ENCODE data around the gene LINGO3. TPM values are rescaled to one million over a fixed set of nuclear protein-coding genes. Genes with fewer than 3 reads are reported as not detected.

Gene LINGO3
- polyA plus RNA-seq, 1 donor (not counting 4 experiments of a cell fraction or from before 2014, with no cell fraction given), result not detected

- Histone ChIP-seq H3K27ac (ENCODE audit: control insufficient read depth, insufficient read depth, low read length) (no peak overlapping the region), H3K36me3 (ENCODE audit: control insufficient read depth in 2 of 2, extremely low read depth in 1 of 2, insufficient read depth in 2 of 2, low read length in 2 of 2) (peaks cover 3 to 5% of the 10 kb centered on the region in 2 experiments), H2AFZ (ENCODE audit: control insufficient read depth, low read length) (no peak overlapping the region), H3K4me3 (ENCODE audit: control insufficient read depth in 2 of 3, extremely low read depth in 1 of 3, insufficient read depth in 2 of 3, low read depth in 1 of 3, low read length in 3 of 3) (no peak overlapping the region), H3K4me1 (ENCODE audit: control insufficient read depth, extremely low read depth, insufficient read depth, low read length) (peaks cover 2% of the 10 kb centered on the region), H3K9ac (ENCODE audit: control insufficient read depth, extremely low read depth, insufficient read depth, low read length) (no peak overlapping the region), H3K9me1 (ENCODE audit: control insufficient read depth, extremely low read depth, insufficient read depth, low read length) (no peaks in the 10 kb centered on the region), H3K79me2 (ENCODE audit: control insufficient read depth, insufficient read depth, low read length) (no peaks in the 10 kb centered on the region), H3K9me3 (ENCODE audit: control insufficient read depth, low read depth, low read length) (no peaks in the 10 kb centered on the region), H4K20me1 (ENCODE audit: control insufficient read depth, extremely low read depth, insufficient read depth, low read length) (no peaks in the 10 kb centered on the region), H3K4me2 (ENCODE audit: control insufficient read depth, extremely low read depth, insufficient read depth, low read depth, low read length) (no peak overlapping the region), H3K27me3 (ENCODE audit: control insufficient read depth, extremely low read depth, insufficient read depth, low read length) (no peaks in the 10 kb centered on the region)
- TF ChIP-seq EZH2 (IDR thresholded peaks at IDR 0.05; ENCODE audit: low read length), result no peak
- no peak for TF ChIP-seq CTCF (optimal IDR thresholded peaks at IDR 0.05 in 1 of 3, IDR thresholded peaks at IDR 0.05 in 1 of 3, conservative IDR thresholded peaks at IDR 0.05 in 1 of 3; ENCODE audit: extremely low read depth in 1 of 3, insufficient read depth in 2 of 3, low read length in 3 of 3)
- DNase-seq (ENCODE audit: low read depth, low spot score) (no peak), FAIRE-seq (no peak)
- dilution Hi-C loops (cut with MboI; ENCODE audit: extremely low pct_ligation_motif_present, low sequenced_read_pairs), result no loop called here
Measured at GRCh38 chr19:2318923-2319322, 11.0 kb upstream of the LINGO3 start.

DNA sequence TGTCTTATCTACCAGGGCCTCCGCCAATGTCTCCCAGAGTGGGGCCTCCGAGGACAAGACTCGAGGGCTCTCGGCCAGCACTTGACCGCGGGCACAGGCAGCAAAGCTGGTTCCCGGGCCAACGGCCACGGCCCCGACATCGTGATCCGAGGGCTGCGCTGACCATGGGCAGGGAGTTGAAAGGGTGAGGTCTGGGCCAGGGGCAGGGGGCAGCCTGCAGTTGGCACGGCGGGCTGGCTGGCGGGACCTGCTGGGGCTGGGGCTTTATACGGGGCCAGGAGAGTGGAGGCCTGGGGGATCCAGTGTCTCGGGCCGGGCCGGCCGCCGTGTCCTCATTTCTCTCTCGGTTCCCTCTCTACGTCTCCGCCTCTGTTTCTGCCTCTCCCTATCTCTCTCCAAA, 9.8 kb upstream of the LINGO3 start:
- no peak for DNase-seq (ENCODE audit: low read depth, low spot score)
- Histone ChIP-seq H3K4me3 (ENCODE audit: control insufficient read depth in 2 of 3, extremely low read depth in 1 of 3, insufficient read depth in 2 of 3, low read depth in 1 of 3, low read length in 3 of 3) (no peak overlapping the region), H3K4me2 (ENCODE audit: control insufficient read depth, extremely low read depth, insufficient read depth, low read depth, low read length) (no peak overlapping the region), H3K4me1 (ENCODE audit: control insufficient read depth, extremely low read depth, insufficient read depth, low read length) (peaks cover 2% of the 10 kb centered on the region), H3K9ac (ENCODE audit: control insufficient read depth, extremely low read depth, insufficient read depth, low read length) (no peak overlapping the region), H3K27me3 (ENCODE audit: control insufficient read depth, extremely low read depth, insufficient read depth, low read length) (no peaks in the 10 kb centered on the region), H3K9me3 (ENCODE audit: control insufficient read depth, low read depth, low read length) (no peaks in the 10 kb centered on the region), H3K79me2 (ENCODE audit: control insufficient read depth, insufficient read depth, low read length) (no peaks in the 10 kb centered on the region), H3K9me1 (ENCODE audit: control insufficient read depth, extremely low read depth, insufficient read depth, low read length) (no peaks in the 10 kb centered on the region), H4K20me1 (ENCODE audit: control insufficient read depth, extremely low read depth, insufficient read depth, low read length) (no peaks in the 10 kb centered on the region), H3K27ac (ENCODE audit: control insufficient read depth, insufficient read depth, low read length) (no peak overlapping the region), H2AFZ (ENCODE audit: control insufficient read depth, low read length) (no peak overlapping the region), H3K36me3 (ENCODE audit: control insufficient read depth in 2 of 2, extremely low read depth in 1 of 2, insufficient read depth in 2 of 2, low read length in 2 of 2) (peaks cover 0 to 5% of the 10 kb centered on the region in 2 experiments)
- no peak for FAIRE-seq
- TF ChIP-seq EZH2 (IDR thresholded peaks at IDR 0.05; ENCODE audit: low read length) (no peak), CTCF (optimal IDR thresholded peaks at IDR 0.05 in 1 of 3, IDR thresholded peaks at IDR 0.05 in 1 of 3, conservative IDR thresholded peaks at IDR 0.05 in 1 of 3; ENCODE audit: extremely low read depth in 1 of 3, insufficient read depth in 2 of 3, low read length in 3 of 3) (no peak)
- dilution Hi-C loops (cut with MboI; ENCODE audit: extremely low pct_ligation_motif_present, low sequenced_read_pairs), result no loop called here

All from keratinocyte (primary cell).